Measurements from ENCODE around the gene RNF222. TPM values are rescaled to one million over a fixed set of nuclear protein-coding genes. Genes with fewer than 3 reads are reported as not detected.

RNF222 gene
- total and polyA plus RNA-seq, 2 of the 8 experiments (the other 6 are each of a cell fraction or from before 2014, with no cell fraction given): not detected

GRCh38 chr17:8360260-8360659 is 37.4 kb downstream of the RNF222 start:
- Histone ChIP-seq H2AFZ (ENCODE audit: low read length) (no peak overlapping the region), H3K56ac (replicated peaks; ENCODE audit: insufficient read length, low read depth, low read length) (no peak overlapping the region), H3K14ac (ENCODE audit: insufficient read length) (no peak overlapping the region), H4K20me1 (replicated peaks in 1 of 2; ENCODE audit: control insufficient read depth in 1 of 2, insufficient read depth in 2 of 2, low read length in 2 of 2) (no peaks in the 10 kb centered on the region), H4K5ac (ENCODE audit: insufficient read length, low read depth, low read length) (no peak overlapping the region), H3K36me3 (ENCODE audit: control insufficient read depth in 2 of 4, insufficient read depth in 4 of 4, low read length in 3 of 4) (no peaks in the 10 kb centered on the region), H3K23me2 (ENCODE audit: low read depth, low read length) (no peaks in the 10 kb centered on the region; the same call in 1 of the 2 replicates), H3K79me1 (ENCODE audit: low read depth, low read length) (no peaks in the 10 kb centered on the region), H3K4ac (replicated peaks; ENCODE audit: insufficient read length, low read depth, low read length) (no peak overlapping the region), H2BK120ac (replicated peaks; ENCODE audit: low read depth, low read length) (no peak overlapping the region), H2AK5ac (ENCODE audit: low read depth, low read length) (no peak overlapping the region), H2BK15ac (ENCODE audit: low read length) (no peak overlapping the region), H2BK20ac (ENCODE audit: low read length) (no peak overlapping the region), H2BK12ac (ENCODE audit: low read depth, low read length) (no peak overlapping the region), H3K4me3 (ENCODE audit: extremely low read depth in 1 of 4, insufficient read depth in 2 of 4, low read depth in 3 of 4, low read length in 4 of 4) (no peak overlapping the region), H4K8ac (ENCODE audit: extremely low read depth, insufficient read depth, low read length) (no peak overlapping the region), H3K9ac (replicated peaks in 1 of 4; ENCODE audit: extremely low read depth in 1 of 4, low read depth in 3 of 4, low read length in 3 of 4) (no peak overlapping the region), H3K27me3 (replicated peaks in 1 of 4; ENCODE audit: control insufficient read depth in 3 of 4, extremely low read depth in 1 of 4, insufficient read depth in 3 of 4, low read length in 3 of 4) (no peaks in the 10 kb centered on the region), H3K79me2 (ENCODE audit: control insufficient read depth in 1 of 2, insufficient read depth in 2 of 2, low read length in 2 of 2) (no peaks in the 10 kb centered on the region), H3K4me2 (ENCODE audit: insufficient read depth in 1 of 2, low read depth in 2 of 2, low read length in 2 of 2) (no peak overlapping the region), H3K9me3 (ENCODE audit: insufficient read depth in 2 of 2, low read depth in 1 of 2, low read length in 1 of 2) (no peaks in the 10 kb centered on the region), H3K4me1 (replicated peaks in 1 of 4; ENCODE audit: control insufficient read depth in 3 of 4, insufficient read depth in 4 of 4, low read length in 3 of 4) (peaks cover 0 to 5% (median 1%) of the 10 kb centered on the region in 4 experiments; a peak in 1 of 7 replicates), H3K27ac (ENCODE audit: low read depth, low read length) (no peak overlapping the region), H4K91ac (replicated peaks; ENCODE audit: insufficient read length, low read length) (no peak overlapping the region), H2BK5ac (ENCODE audit: low read depth, low read length) (no peak overlapping the region), H3K18ac (ENCODE audit: extremely low read depth, low read length) (no peak overlapping the region), H3K23ac (ENCODE audit: insufficient read length) (no peak overlapping the region)
- WGBS, 2 experiments (ENCODE audit: extremely low coverage in 1 of 2, insufficient coverage in 1 of 2, insufficient read length in 1 of 2, insufficient replicate concordance in 2 of 2, low coverage in 1 of 2, low lambda C conversion rate in 2 of 2, missing lambda C conversion rate in 1 of 2): 79% methylated on average over 3 of the region's 3 CpGs; no CpG with 5 or more reads in 1 of the 2 experiments
- FAIRE-seq: no peak
- TF ChIP-seq BACH1 (IDR thresholded peaks at IDR 0.05; ENCODE audit: low read length): no peak
- no peak for DNase-seq (ENCODE audit: low read depth in 1 of 2, low spot score in 2 of 2)
- CTCF ChIA-PET (ENCODE audit: partially characterized antibody): interaction anchor here (1.0 to 2.3 kb wide), 3 partner anchors 16 to 39 kb away, joined by 3 to 8 read pairs (median 5); partner anchors contain the start of gene KRABD2
- POLR2A ChIA-PET (ENCODE audit: partially characterized antibody): interaction anchor here (1.3 to 4.0 kb wide), 7 partner anchors 17 to 112 kb away, joined by 4 to 36 read pairs (median 10); partner anchors contain the start of genes CTC1, KRABD2, PFAS and RPL26

Measured in H1 (cell line).